HG02884 (cell line): ENCODE measurements around the gene ELOVL3.
"Not testable (repeated sequence)": the region's sequence is repeated elsewhere in the genome, so short reads cannot be mapped to it uniquely, and the experiment has no call there.

Source experiments
- ATAC-seq: cut with Tn5 transposase; IDR thresholded peaks from one replicate; pipeline ENCODE4 v1.9.1; 2021; ENCODE audit warnings: mild to moderate bottlenecking, moderate library complexity; ENCODE audit not compliant: unreplicated experiment

ELOVL3 gene

DNA sequence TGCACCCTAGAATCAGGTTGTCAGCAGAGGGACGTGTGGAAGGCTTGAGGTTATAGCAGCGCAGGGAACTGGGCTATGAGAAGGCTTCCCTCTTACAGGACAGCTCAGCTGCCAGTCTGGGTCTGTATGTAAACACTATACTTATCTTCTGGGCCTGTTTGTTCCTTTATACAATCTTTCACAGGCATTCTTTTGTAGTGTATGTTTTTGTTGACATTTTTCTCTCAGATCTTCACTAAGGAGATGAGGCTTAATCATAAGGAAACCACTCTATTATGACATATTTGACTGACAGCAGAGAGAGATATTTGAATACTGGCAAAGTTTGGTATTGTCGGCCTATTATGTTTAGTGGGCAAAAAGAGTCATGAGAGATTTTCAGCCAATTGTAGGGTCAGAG lies 20.2 kb downstream of the ELOVL3 start:
- no peak for ATAC-seq

DNA sequence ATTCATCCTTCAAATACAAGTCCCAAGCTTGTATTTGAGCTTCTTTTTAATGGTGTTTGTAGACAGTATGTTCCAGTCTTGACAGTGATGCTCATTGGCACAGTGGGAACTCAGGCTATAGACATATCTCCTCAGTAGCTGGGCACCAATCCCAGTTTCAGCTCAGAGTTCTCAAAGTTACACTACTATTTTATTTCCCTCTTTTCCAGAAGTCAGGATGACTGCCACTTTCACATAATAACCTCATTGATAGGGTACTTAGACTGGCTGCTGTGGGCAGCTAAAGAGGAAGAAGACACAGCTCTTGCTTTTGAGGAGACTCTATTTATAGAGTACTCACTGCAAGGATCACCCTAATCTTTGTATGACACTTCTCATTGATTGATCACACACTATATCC lies 21.6 kb downstream of the ELOVL3 start:
- no peak for ATAC-seq

DNA sequence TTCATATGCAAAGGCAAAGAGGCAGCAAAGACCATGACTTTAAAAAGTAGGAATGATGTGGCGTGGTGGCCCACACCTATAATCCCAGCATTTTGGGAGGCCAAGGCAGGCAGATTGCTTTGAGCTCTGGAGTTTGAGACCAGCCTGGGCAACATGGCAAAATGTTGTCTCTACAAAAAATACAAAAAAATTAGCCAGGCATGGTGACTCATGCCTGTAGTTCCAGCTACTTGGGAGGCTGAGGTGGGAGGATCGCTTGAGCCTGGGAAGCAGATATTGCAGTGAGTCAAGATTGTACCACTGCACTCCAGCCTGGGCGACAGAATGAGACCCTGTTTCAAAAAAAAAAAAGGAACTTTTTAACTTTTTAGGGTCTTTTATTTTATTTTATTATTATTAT lies 26.4 kb downstream of the ELOVL3 start:
- ATAC-seq, result not testable (repeated sequence)

DNA sequence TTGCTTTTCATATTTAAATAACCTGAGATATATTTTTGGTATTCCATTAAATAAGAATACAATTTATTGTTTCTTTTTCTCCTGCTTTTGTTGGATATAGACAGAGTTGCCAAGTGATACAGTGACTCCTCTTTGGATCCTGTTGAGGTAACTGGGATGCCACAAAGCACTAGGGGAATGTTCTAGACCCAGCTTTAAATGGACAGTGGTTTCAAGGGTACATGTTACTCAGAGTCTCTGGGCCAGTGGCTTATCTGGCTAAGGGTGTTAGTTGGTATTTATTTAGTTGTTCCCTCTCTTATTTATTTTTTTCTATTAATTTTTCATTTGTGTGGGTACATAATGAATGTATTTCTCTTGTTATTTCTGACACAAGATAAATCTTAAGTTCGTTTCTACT lies 28.3 kb downstream of the ELOVL3 start:
- no peak for ATAC-seq

DNA sequence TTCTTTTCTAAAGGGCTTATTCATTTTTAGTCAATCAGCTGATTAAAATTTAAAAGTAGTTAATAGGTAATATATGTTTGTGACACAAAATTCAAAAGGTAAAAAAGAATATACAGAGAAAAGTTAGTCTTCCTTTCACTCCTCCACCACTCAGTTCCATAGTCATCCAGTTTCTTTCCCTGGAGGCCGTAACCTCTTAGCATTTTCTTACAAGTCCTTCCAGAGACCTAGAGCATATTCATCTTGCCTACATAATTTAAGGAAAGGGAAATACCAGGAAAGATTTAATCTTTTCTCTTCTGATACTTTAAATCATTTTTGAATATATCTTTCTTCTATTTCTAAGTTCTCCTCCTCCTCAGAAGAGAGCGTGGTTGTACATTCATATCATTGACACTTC lies 29.3 kb downstream of the ELOVL3 start:
- no peak for ATAC-seq

DNA sequence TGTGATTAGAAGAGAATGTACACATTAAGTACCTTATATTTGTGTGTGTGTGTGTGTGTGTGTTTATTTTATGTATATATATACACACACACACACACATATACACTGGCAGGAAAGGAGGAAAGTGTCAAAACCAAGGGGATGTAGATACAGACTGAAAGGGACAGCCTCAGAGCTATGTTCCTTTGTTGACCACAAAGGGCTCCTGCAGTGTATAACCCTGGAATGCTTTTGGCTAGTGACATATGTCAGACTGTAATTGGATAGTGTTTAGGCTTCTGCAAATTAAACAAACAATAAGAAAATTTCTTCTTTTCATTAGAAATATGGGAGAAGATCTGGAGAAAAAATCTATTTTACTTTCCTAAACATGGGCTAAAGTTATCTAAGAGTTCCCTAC lies 35.1 kb downstream of the ELOVL3 start:
- no peak for ATAC-seq

DNA sequence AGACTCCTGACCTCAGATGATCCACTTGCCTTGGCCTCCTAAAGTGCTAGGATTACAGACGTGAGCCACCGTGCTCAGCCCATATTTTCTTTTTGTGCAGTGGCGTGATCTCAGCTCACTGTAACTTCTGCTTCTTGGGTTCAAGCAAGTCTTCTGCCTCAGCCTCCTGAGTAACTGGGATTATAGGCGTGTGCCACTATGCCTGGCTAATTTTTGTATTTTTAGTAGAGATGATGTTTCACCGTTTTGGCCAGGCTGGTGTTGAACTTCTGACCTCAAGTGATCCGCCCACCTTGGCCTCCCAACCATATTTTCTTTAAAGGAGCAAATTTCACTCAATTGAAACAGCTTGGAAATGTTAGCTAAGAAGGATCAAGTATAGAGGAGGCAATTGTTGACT lies 35.7 kb downstream of the ELOVL3 start:
- no peak for ATAC-seq

DNA sequence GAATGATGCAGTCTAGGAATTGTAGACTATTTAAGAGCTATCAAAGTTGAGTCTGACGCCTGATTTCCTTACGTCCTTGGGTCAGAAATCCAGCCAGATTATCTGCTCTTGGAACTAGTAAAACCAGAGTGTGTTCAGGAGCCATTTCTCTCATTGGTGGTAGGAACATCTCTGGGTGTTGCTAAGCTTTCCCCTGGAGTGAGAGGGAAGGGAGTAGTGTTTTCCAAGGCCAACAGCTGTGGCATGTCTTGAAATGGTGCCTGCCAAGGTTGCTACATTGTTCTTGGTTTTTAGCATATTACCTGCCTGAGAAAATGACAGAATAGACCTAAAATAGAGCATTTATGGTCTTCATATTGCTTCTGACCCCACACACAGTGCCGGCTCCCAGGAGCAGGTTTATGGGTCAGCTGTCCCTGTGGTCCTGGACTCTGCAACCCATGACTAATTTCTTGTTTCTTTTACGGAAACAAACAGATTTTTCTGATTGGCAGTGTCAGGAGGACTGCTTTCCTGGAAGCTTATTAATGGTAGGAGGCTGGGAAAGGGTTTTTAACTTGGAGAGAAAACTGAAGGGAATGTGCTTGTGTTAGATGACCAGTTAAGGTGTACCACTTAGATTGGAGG lies 36.8 kb downstream of the ELOVL3 start:
- no peak for ATAC-seq

DNA sequence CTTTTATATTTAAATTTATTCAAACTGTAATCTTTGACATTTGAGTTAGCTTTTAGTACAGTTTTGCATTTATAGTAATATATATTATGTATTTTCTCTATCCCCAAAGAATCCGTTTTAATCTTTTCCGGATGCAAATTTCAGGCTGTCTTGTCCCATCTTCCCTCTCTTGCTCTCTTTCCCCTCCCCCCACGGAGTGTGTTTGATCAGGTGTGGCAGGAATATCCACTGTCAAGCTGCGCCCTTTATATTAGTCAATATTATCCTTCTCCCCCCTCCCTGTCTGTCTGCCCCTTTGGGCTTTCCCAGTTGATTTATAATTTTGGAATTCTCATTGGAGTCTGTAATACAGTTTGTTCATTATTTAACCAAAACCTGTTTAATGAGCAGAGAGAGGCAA lies 38.3 kb downstream of the ELOVL3 start:
- no peak for ATAC-seq

DNA sequence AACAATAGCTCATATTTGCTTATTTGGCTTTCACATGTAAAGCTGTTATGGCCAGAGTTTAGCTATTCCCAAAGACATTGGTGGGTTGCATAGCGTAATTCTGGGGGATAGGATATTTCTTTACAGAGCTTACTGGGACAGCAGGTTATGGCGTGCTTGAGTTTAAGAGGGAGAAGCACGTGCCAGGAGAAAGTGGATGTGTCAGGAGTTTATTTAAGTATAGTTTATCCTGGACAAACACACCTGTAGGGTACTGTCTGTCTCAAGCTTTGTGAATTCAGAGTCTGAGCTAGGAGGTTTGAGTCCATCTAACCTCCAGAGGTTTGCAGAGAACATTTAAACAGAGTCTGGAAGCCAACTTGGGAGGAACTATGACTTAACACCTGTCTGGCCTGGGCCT lies 40.6 kb downstream of the ELOVL3 start:
- no peak for ATAC-seq

DNA sequence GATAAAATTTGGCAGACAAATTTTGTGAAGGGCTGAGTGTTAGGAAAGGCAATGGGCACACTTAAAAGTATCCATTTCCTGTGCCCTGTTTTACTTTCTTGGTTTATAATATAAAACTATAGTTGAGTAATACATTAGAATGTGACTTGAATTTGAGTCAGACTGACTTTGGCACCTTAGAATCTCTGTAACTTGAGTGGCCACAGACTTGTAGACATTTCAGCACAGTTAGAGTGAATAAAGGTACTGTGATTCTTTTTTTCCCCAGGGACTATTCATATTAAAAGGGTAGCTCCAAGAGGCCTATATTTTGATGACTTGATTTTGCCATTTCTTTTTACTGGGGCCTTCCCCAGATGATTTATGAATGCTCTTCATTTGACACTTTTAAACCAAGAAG lies 41.6 kb downstream of the ELOVL3 start:
- ATAC-seq, result no peak

DNA sequence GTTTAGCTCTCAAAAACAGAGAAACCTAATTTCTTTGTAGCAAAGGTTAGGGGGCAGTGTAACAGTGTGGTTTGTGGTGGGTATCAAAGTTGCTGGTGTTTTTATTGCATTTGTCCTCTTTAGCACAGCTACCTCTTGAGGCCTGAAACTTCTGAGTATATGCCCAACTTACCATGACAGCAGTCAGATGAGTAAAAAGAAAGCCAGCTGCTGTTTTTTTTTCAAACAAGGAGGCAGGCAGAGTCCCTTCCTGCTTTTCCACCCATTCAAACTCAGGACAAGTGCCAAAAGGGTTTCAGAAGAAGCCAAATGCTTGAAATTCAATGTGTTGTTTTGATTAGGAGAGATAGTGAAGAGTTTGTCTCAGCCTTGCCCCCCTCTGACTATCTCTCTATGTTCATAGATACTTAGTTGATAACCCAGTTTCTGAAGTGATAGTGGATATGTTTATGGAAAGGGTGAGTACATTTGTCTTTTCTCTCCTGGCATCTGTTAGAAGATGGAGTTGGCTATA lies 42.3 kb downstream of the ELOVL3 start:
- no peak for ATAC-seq

DNA sequence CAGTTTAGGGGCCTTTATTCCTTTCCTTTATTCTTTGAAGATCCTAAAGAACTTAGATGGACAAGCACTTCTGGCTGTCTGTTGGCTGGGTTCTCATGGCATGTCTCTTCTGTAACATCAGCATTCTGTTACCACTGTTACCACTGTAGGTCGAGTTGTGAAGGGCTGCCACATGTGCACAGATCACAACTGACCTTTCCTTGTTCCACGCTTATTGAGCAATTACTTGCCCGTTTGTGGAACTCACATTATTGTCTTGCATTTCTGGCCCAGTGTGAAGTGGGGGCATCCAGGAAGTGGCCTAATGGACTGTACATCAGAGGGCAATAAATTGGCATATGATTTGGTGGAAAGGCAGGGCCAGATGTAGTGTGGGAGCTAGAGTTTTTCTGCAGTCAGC lies 42.9 kb downstream of the ELOVL3 start:
- ATAC-seq, result no peak

DNA sequence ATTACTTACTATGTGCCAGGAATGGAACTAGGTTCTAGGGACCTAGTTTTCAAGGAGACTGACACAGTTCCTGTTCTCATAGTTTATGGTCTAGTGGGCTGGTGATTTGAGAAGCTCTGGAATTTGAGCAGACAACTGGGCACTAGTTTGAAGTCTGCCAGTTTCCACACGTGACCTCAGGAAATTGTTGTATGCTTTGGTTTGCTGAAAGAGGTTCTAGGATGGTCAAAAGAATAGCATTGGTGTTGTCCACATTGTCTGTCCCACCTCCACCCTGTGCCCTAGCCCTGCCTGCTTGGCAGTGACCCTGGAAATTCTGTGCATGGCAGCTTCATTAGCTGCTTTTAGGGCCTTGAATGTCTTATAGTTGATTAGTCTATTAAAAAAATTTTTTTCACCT lies 48.0 kb downstream of the ELOVL3 start:
- ATAC-seq, result no peak

DNA sequence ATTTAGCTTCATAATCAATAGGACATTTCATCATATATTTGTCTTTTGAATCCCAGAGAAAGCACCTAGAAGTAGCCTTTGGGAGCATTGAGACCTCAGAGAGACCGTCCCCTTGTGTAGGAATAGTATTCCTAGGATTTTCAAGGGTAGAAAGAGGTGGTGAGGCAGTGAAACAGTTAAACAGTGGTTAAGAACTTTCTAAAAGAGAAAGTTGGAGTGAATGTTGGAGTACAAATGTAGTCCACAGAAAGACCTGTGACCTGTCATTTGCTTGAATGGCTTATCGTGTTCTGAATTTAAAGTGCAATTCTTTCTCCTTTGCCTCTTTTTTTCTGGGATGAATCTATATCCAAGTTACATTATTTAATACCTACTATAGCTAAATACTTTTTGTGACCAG lies 49.2 kb downstream of the ELOVL3 start:
- no peak for ATAC-seq

DNA sequence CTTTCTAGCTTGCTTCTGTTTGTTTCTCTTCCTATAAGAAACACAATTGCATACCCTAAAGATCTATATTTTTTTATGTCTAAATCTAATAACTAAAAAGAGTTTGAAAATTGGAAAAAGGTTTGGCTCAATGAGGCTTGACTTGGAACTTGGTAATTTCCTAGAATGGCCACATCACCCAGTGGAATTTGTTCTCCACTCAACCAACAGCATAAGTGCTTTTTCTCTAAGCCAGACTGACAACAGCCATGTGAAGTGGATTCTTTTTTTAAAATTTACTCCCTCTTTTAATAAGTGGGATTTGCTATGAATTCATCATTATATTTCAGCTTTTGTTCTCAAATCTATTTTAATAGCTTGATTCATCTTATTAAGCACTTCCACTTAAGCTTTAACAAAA lies 53.0 kb downstream of the ELOVL3 start:
- no peak for ATAC-seq
